Vagina (tissue), 2 donors: ENCODE data around the gene OR4K1. TPM values are rescaled to one million over a fixed set of nuclear protein-coding genes. Genes with fewer than 3 reads are reported as not detected.

Source experiments
- DNase-seq, 2 donors: peaks; one replicate each; pipeline ENCODE4 v3.0.0-alpha.2; 2017; ENCODE audit errors: extremely low spot score in 2 of 2
- H3K27ac ChIP-seq: fragments of 200-600 bp; sonication (generic); one replicate; pipeline ENCODE4 v1.5.1; 2019
- H3K27me3 ChIP-seq: fragments of 200-600 bp; sonication (generic); one replicate; pipeline ENCODE4 v1.5.1; 2019
- H3K36me3 ChIP-seq, 2 donors: fragments of 200-600 bp; sonication (generic); one replicate each; pipeline ENCODE4 v1.5.1; 2017 to 2019
- H3K4me1 ChIP-seq: fragments of 200-600 bp; sonication (generic); one replicate; pipeline ENCODE4 v1.5.1; 2019
- H3K4me3 ChIP-seq, 2 donors: fragments of 200-600 bp; sonication (generic); 1 replicate in 1 of 2; 2 replicates in 1 of 2; pipeline ENCODE4 v1.5.1; 2016 to 2019
- H3K9me3 ChIP-seq: fragments of 200-600 bp; sonication (generic); one replicate; pipeline ENCODE4 v1.5.1; 2019
- POLR2A ChIP-seq, 2 donors: fragments of 450-650 bp; IDR thresholded peaks; one replicate each; pipeline ENCODE4 v1.6.1; 2017; ENCODE audit warnings: antibody characterized with exemption in 2 of 2, mild to moderate bottlenecking in 2 of 2, moderate library complexity in 2 of 2
- POLR2AphosphoS5 ChIP-seq, 2 donors: sonication (generic); formaldehyde crosslinking; IDR thresholded peaks; one replicate each; pipeline ENCODE4 v1.9.0; 2017; ENCODE audit warnings: antibody characterized with exemption in 2 of 2, mild to moderate bottlenecking in 2 of 2, low read depth in 1 of 2; ENCODE audit not compliant: insufficient read depth in 1 of 2
- intact Hi-C: fragments of 100-400 bp; cut with DNase I; formaldehyde crosslinking; loops from one replicate; pipeline ENCODE4 v1.15.1; 2023
- total RNA-seq: library from RNA; depleted of rRNA; stranded (reverse); fragments of >200 nt; gene quantifications from one replicate; pipeline ENCODE4 v1.2.3, GENCODE V29; 2016
- TF ChIP-seq, protein P1 (sequence below), 3 experiments: fragments of 450-650 bp in 2 of 3; fragments of 200-600 bp in 1 of 3; sonication (generic) in 1 of 3; IDR thresholded peaks; one replicate each; pipeline ENCODE4 v1.5.1; 2017 to 2019; ENCODE audit warnings: antibody characterized with exemption in 3 of 3, mild to moderate bottlenecking in 2 of 3, moderate library complexity in 2 of 3

OR4K1 gene
- total RNA-seq, 1 donor from 2014 or later = not detected

DNA sequence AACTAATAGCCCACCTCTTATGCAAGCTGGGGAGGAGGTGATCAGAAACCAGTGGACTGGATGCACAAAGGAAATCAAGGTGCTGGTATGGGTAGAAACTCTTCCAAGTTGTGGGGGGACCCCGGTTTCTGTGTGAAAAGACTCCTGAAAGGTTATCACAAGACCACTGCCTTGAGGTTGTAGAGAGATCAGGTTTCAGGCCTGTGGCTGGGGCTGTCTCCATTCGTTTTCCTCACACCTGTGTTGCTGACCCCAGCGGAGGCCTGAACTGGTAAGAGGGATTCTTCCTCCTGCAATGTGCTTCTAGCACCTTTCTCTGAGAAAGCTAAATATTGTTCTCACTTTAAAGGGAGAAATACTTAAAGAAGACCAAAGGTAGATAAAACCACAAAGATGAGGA lies 19.6 kb upstream of the OR4K1 start:
- Histone ChIP-seq H3K9me3 (no peaks in the 10 kb centered on the region), H3K27ac (no peak overlapping the region), H3K36me3 (no peaks in the 10 kb centered on the region), H3K4me1 (no peaks in the 10 kb centered on the region), H3K27me3 (no peaks in the 10 kb centered on the region), H3K4me3 (no peak overlapping the region)
- no peak for DNase-seq
- intact Hi-C loops = no loop called here
- TF ChIP-seq, protein P1, sequence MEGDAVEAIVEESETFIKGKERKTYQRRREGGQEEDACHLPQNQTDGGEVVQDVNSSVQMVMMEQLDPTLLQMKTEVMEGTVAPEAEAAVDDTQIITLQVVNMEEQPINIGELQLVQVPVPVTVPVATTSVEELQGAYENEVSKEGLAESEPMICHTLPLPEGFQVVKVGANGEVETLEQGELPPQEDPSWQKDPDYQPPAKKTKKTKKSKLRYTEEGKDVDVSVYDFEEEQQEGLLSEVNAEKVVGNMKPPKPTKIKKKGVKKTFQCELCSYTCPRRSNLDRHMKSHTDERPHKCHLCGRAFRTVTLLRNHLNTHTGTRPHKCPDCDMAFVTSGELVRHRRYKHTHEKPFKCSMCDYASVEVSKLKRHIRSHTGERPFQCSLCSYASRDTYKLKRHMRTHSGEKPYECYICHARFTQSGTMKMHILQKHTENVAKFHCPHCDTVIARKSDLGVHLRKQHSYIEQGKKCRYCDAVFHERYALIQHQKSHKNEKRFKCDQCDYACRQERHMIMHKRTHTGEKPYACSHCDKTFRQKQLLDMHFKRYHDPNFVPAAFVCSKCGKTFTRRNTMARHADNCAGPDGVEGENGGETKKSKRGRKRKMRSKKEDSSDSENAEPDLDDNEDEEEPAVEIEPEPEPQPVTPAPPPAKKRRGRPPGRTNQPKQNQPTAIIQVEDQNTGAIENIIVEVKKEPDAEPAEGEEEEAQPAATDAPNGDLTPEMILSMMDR (IDR thresholded peaks at IDR 0.05) = no peak
- TF ChIP-seq POLR2A (IDR thresholded peaks at IDR 0.05) (no peak), POLR2AphosphoS5 (IDR thresholded peaks at IDR 0.05; ENCODE audit: insufficient read depth in 1 of 2, low read depth in 1 of 2) (no peak)

DNA sequence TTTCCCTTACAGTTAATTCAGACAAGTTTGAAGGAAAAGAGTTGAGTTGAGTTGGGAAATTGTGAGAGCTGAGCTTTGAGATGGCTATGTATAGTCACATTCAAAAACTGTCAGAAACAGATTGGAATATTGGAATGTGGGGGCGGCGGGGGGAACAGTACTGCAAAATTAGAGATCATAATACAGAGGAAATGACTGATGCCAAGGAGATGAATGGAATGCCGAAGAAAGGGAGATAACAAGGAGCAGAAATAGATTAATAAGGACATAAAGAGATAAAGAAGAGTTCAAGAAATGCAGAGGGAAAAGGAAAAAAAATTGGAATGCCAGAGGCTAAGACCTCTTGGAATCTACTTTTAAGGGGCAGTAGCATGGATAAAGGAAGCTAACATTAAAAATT lies 13.5 kb upstream of the OR4K1 start:
- Histone ChIP-seq H3K4me3 (no peak overlapping the region), H3K27me3 (no peaks in the 10 kb centered on the region), H3K4me1 (no peaks in the 10 kb centered on the region), H3K27ac (no peak overlapping the region), H3K9me3 (no peaks in the 10 kb centered on the region), H3K36me3 (no peaks in the 10 kb centered on the region)
- DNase-seq = no peak
- intact Hi-C loops = no loop called here
- TF ChIP-seq, protein P1 (IDR thresholded peaks at IDR 0.05) = no peak

DNA sequence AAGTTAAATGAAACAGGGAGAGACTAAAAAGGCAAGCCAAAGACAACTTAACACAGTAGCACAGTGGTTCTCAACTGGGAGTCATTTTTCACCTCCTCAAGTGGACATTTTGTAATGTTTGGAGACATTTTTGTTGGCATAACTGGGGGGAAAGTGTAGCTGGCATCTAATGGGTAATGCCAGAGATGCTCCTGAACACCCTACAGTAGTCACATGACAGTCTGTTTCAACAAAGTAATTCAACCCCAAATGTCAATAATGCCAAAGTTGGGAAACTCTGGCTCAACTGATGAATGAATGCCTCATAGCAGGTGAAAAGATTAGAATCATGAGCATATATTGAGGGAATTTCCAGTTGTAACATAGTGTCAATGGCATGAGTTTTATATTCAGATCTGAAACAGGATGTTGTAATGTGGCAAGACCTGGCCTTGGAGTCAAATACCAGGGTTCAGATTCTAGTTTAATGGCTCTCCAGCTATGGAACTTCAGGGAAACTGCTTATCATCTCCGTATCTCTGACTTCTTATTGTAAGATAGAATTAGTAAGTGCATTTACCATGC lies 12.7 kb upstream of the OR4K1 start:
- no peak for TF ChIP-seq POLR2A (IDR thresholded peaks at IDR 0.05)
- TF ChIP-seq, protein P1 (IDR thresholded peaks at IDR 0.05) = no peak
- TF ChIP-seq POLR2AphosphoS5 (IDR thresholded peaks at IDR 0.05; ENCODE audit: insufficient read depth in 1 of 2, low read depth in 1 of 2) = no peak
- no peak for DNase-seq
- no peaks in the 10 kb centered on the region for H3K27me3 ChIP-seq
- H3K4me3 ChIP-seq = no peak overlapping the region
- no peaks in the 10 kb centered on the region for H3K36me3 ChIP-seq
- no peaks in the 10 kb centered on the region for H3K9me3 ChIP-seq
- H3K27ac ChIP-seq = no peak overlapping the region
- intact Hi-C loops = no loop called here
- H3K4me1 ChIP-seq = no peaks in the 10 kb centered on the region

DNA sequence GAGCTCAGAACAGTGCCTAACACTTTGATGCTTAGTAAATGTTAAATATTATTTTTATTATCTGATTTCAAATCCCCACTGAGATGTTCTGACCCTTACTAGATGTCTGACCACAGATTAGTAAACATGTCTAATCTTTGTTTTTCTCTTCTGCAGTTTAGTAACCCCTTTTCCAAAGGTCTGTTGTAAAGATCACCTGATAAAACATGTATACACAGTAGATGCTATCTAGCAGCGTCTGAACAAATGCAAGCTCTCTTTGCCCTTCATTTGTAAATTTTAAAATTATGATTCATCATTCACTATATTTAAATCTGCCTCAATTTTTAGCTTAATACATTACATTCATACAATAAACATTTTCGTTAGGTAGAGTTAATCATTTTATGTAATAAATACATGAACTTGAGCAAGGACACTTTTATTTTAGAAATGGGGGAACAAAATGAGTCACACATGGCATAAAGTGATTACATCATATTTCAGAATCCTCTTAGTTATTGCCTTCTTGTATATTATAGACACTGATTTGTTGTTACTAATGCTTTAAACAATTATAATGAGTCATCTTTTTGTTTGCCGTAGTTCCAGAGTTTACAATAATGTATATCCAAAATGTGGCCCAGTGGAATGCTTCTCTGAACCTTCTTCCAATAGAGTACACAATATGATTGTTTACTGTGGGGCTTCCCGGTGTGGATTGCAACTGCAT lies 12.0 kb upstream of the OR4K1 start:
- intact Hi-C loops = no loop called here
- H3K9me3 ChIP-seq = no peaks in the 10 kb centered on the region
- TF ChIP-seq, protein P1 (IDR thresholded peaks at IDR 0.05) = no peak
- TF ChIP-seq POLR2AphosphoS5 (IDR thresholded peaks at IDR 0.05; ENCODE audit: insufficient read depth in 1 of 2, low read depth in 1 of 2) = no peak
- TF ChIP-seq POLR2A (IDR thresholded peaks at IDR 0.05) = no peak
- H3K4me3 ChIP-seq = no peak overlapping the region
- no peaks in the 10 kb centered on the region for H3K4me1 ChIP-seq
- H3K27ac ChIP-seq = no peak overlapping the region
- H3K27me3 ChIP-seq = no peaks in the 10 kb centered on the region
- no peak for DNase-seq
- no peaks in the 10 kb centered on the region for H3K36me3 ChIP-seq

DNA sequence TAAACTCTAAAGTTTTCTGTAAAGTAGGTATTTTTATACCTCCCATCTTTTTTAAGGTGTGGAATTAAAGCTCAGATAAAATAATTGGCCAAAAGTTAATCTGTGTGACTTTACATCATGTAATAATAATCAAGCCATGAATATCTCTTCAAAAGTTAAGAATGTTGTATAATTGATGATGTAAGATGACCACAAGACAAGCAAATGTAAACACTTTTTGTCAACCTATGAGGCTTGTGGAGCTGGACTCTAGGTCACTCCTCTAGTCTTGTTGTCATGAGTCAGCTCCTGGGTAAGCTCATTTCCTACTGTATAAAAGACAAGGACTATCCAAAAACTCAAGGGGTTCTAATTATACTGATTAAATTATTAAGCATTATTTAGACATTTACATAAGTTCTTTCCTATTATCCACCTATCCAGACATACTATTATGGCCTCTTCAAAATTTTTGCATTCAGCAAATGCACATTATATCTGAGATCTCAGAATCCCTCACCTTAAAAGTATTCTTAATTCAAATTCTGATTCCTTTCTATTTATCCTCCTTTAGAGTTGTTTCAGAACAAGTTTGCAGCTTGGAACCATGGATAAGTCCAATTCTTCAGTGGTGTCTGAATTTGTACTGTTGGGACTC lies 10.6 kb upstream of the OR4K1 start, which contains the start of gene OR4K5:
OR4K5 (plus strand) TSS at position 587 of the 637 bp plus-strand sequence; CDS start at position 587, 0 bp downstream.
- no peak for DNase-seq
- H3K27ac ChIP-seq = no peak within 1 kb of the TSS
- no peaks in the 10 kb centered on the region for H3K27me3 ChIP-seq
- H3K9me3 ChIP-seq = no peaks in the 10 kb centered on the region
- TF ChIP-seq, protein P1 (IDR thresholded peaks at IDR 0.05) = no peak
- TF ChIP-seq POLR2AphosphoS5 (IDR thresholded peaks at IDR 0.05; ENCODE audit: insufficient read depth in 1 of 2, low read depth in 1 of 2) (no peak), POLR2A (IDR thresholded peaks at IDR 0.05) (no peak)
- intact Hi-C loops = no loop called here
- H3K36me3 ChIP-seq = no peaks in the 10 kb centered on the region
- H3K4me1 ChIP-seq = no peaks in the 10 kb centered on the region
- H3K4me3 ChIP-seq = no peak within 1 kb of the TSS
